Tibial artery (tissue), 4 donors: ENCODE results near the gene TEAD2.
"Not testable (repeated sequence)": the region's sequence is repeated elsewhere in the genome, so short reads cannot be mapped to it uniquely, and the experiment has no call there.

ENCODE experiments used
- DNase-seq, 2 donors: peaks; one replicate each; pipeline ENCODE4 v3.0.0-alpha.2; 2019
- H3K27ac ChIP-seq, 2 donors: fragments of 200-600 bp; sonication (generic) in 1 of 2; 1 replicate in 1 of 2; 2 replicates in 1 of 2; pipeline ENCODE4 v1.5.1; 2018 to 2019; ENCODE audit warnings: mild to moderate bottlenecking in 1 of 2
- H3K27me3 ChIP-seq, 2 donors: fragments of 200-600 bp; sonication (generic) in 1 of 2; one replicate each; pipeline versions ENCODE4 v1.5.1 to v1.6.0; 2016 to 2019
- H3K36me3 ChIP-seq, 3 donors: fragments of 200-600 bp; sonication (generic) in 2 of 3; one replicate each; pipeline ENCODE4 v1.5.1; 2016 to 2019; ENCODE audit warnings: mild to moderate bottlenecking in 2 of 3
- H3K4me1 ChIP-seq, 4 donors: fragments of 200-600 bp; sonication (generic) in 2 of 4; 1 replicate in 3 of 4; 2 replicates in 1 of 4; pipeline ENCODE4 v1.5.1; 2016 to 2019
- H3K4me3 ChIP-seq, 2 donors: fragments of 200-600 bp; sonication (generic) in 1 of 2; 1 replicate in 1 of 2; 2 replicates in 1 of 2; pipeline ENCODE4 v1.5.1; 2018 to 2019; ENCODE audit warnings: mild to moderate bottlenecking in 2 of 2
- H3K9me3 ChIP-seq, 3 donors: fragments of 200-600 bp; sonication (generic) in 1 of 3; one replicate each; pipeline ENCODE4 v1.5.1; 2016 to 2019
- intact Hi-C: fragments of 100-400 bp; cut with DNase I; formaldehyde crosslinking; loops from one replicate; pipeline ENCODE4 v1.15.0; 2023; ENCODE audit warnings: low total_unique reads
- TF ChIP-seq, protein P1 (sequence below), 2 experiments: fragments of 200-600 bp in 1 of 2; fragments of 450-650 bp in 1 of 2; IDR thresholded peaks; one replicate each; pipeline ENCODE4 v1.5.1; 2017 to 2019; ENCODE audit warnings: antibody characterized with exemption in 2 of 2, mild to moderate bottlenecking in 1 of 2, moderate library complexity in 1 of 2

The TEAD2 gene

DNA sequence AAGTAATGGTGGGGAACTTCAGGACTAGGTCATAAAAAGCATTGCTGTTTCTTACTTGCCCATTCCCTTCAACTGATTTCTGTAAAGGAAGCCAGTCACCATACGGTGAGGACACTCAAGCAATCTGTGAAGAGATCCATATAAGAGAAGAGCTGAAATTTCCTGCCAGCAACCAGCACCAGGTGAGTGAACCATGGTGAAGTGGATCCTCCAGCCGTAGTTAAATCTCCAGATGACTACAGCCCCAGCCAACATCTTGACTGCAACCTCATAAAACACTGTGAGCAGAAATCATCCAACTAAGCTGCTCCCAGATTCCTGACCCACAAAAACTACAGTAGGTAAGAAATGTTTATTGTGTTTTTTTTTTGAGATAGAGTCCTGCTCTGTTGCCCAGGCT is 33.5 kb downstream of the TEAD2 start:
- no peak for DNase-seq
- H3K9me3 ChIP-seq, result no peaks in the 10 kb centered on the region

DNA sequence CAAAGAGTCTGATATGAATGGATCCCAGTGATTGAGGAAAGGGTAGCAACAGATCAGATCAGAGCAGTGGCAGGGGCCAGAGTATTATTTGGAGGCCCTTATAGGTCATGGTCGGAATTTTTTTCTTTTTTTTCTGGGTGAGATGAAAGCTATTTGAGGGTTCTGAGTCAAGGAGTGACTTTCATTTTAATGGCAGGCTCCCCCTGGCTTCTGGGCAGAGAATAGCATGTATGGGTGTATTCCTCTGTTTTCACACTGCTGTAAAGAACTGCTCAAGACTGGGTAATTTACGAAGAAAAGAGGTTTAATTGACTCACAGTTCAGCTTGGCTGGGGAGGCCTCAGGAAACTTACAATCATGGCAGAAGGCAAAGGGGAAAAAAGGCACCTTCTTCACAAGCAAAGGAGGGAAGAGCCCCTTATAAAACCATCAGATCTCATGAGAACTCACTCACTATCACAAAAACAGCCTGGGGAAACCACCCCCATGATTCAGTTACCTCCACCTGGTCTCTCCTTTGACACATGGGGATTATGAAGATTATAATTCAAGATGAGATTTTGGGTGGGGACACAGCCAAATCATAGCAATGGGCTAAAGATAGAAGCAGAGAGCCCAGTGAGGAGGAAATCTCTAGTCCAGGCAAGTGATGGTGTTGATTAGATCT is 34.2 kb downstream of the TEAD2 start:
- intact Hi-C loops, result no loop called here
- H3K4me1 ChIP-seq, result no peaks in the 10 kb centered on the region
- H3K27ac ChIP-seq, result no peak overlapping the region
- peak in 1 of 2 donors; percentile 43 for DNase-seq
- H3K4me3 ChIP-seq, result no peak overlapping the region
- H3K27me3 ChIP-seq, result no peaks in the 10 kb centered on the region
- H3K36me3 ChIP-seq, result peaks cover 21 to 33% (median 24%) of the 10 kb centered on the region in 3 donors
- TF ChIP-seq, protein P1, sequence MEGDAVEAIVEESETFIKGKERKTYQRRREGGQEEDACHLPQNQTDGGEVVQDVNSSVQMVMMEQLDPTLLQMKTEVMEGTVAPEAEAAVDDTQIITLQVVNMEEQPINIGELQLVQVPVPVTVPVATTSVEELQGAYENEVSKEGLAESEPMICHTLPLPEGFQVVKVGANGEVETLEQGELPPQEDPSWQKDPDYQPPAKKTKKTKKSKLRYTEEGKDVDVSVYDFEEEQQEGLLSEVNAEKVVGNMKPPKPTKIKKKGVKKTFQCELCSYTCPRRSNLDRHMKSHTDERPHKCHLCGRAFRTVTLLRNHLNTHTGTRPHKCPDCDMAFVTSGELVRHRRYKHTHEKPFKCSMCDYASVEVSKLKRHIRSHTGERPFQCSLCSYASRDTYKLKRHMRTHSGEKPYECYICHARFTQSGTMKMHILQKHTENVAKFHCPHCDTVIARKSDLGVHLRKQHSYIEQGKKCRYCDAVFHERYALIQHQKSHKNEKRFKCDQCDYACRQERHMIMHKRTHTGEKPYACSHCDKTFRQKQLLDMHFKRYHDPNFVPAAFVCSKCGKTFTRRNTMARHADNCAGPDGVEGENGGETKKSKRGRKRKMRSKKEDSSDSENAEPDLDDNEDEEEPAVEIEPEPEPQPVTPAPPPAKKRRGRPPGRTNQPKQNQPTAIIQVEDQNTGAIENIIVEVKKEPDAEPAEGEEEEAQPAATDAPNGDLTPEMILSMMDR (IDR thresholded peaks at IDR 0.05), result peak; percentile 32 to 41
- no peaks in the 10 kb centered on the region for H3K9me3 ChIP-seq

More for the DNA sequence above, 33.5 kb downstream of the TEAD2 start:
- no peaks in the 10 kb centered on the region for H3K4me1 ChIP-seq
- H3K4me3 ChIP-seq, result no peak overlapping the region
- intact Hi-C loops, result no loop called here
- no peaks in the 10 kb centered on the region for H3K27me3 ChIP-seq
- no peak overlapping the region for H3K27ac ChIP-seq
- peaks cover 21 to 33% (median 24%) of the 10 kb centered on the region in 3 donors for H3K36me3 ChIP-seq
- TF ChIP-seq, protein P1 (IDR thresholded peaks at IDR 0.05), result no peak

DNA sequence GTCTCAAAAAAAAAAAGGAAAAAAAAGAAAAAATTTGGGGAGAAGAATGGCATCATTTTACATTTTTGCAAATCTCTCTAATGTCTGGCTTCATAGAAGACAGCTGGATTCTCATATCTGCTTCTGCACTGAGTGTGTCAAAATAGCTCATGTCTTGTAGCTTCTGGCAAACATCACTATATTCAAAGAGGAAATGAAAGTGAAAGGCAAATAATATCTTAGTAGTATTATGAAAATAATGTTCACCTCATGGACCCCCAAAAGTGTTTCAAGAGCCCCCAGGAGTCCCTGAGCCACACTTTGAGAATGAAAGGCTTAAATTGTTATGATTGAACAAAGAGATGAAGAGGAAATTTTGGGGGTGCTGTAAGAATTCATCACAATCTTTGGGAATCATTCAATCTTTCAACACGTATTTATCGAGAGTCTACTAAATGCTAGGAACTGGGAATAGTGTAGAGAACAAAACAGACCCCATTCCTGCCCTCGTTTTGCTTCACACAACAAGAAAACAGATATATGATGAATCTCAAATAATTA is 36.0 kb downstream of the TEAD2 start:
- DNase-seq, result no peak
- TF ChIP-seq, protein P1 (IDR thresholded peaks at IDR 0.05), result no peak
- Histone ChIP-seq H3K4me1 (no peaks in the 10 kb centered on the region), H3K4me3 (no peak overlapping the region), H3K9me3 (peaks cover 0 to 6% (median 0%) of the 10 kb centered on the region in 3 donors), H3K27me3 (no peaks in the 10 kb centered on the region), H3K36me3 (peaks cover 17 to 32% (median 29%) of the 10 kb centered on the region in 3 donors), H3K27ac (no peak overlapping the region)
- intact Hi-C loops, result no loop called here

DNA sequence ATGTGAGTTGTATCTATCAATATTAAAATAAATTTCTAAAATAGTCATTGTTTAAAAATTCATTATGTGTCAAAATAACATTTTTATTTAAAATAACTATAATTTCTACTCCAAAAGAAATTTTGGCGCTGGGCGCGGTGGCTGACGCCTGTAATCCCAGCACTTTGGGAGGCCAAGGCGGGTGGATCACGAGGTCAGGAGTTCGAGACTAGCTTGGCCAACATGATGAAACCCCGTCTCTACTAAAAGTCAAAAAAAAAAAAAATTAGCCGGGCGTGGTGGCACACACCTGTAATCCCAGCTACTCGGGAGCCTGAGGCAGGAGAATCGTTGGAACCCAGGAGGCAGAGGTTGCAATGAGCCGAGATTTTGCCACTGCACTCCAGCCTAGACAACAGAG is 36.5 kb downstream of the TEAD2 start:
- intact Hi-C loops, H3K27ac ChIP-seq, H3K4me3 ChIP-seq, DNase-seq, H3K9me3 ChIP-seq, H3K4me1 ChIP-seq, H3K27me3 ChIP-seq: not testable (repeated sequence)
- peaks cover 12 to 29% (median 27%) of the 10 kb centered on the region in 3 donors for H3K36me3 ChIP-seq

DNA sequence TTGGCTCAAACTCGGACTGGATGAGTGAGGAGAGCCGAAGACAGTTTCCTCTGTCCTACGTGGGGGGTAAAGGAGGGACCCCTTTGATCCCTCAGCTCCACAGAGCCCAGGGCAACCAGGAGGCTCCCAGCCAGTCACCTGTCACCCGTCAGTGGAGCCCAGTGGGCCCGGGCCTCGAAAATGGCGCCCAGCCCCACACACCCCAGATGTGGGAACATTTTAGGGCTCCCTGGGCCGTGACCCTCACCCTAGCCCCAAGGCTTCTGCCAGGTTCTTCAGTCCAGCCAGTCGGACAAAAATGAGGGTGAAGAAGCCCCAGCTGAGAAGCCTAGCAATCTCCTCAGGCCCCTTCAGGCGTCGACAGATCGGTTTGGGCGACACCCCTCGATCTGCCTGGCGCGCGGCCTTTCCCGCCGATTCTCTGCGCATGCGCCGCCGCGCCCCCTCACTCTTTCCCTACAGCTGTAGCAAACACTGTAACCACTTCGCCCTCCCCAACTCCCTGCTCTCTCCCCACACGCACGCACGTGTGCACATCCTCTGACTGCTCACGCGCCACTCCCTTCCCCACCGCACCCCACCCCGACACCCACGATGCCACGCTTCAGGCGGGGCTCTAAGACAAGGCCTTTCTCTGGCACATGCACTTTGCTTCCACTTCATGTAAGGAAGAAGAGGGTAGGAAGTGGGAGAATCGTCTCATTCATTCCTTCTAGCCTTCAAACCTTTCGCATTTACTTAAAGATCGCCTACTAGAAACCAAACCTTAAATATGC is 37.2 kb downstream of the TEAD2 start, which contains the start of gene SLC6A16:
SLC6A16 (minus strand) TSS at position 391 of the 776 bp plus-strand sequence. CDS start 13,844 bp downstream, outside the sequence.
- peaks cover 0 to 7% (median 0%) of the 10 kb centered on the region in 3 donors for H3K9me3 ChIP-seq
- intact Hi-C loops, result no loop called here
- H3K27ac ChIP-seq, result no peak within 1 kb of the TSS
- no peak for DNase-seq
- no peaks in the 10 kb centered on the region for H3K4me1 ChIP-seq
- peaks cover 7 to 25% (median 20%) of the 10 kb centered on the region in 3 donors for H3K36me3 ChIP-seq
- no peak within 1 kb of the TSS for H3K4me3 ChIP-seq
- no peaks in the 10 kb centered on the region for H3K27me3 ChIP-seq
- TF ChIP-seq, protein P1 (IDR thresholded peaks at IDR 0.05), result no peak

DNA sequence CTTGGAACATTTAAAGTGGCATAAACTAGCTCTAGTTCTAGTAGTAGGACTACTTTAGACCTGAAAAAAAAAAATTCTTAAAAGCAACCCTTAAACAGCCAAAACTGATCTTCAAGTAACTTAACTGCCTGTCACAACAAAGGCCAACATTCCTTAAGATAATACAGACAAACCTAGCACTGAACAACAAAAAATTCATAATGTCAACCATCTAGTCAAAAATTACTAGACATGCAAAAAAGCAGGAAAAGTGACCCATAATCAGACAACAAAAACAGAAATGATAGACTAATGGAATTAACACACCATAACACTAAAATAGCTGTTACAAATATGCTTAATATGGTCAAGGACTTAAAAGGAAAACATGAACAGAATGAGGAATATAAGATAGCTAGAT is 43.9 kb downstream of the TEAD2 start:
- H3K36me3 ChIP-seq, result peaks cover 3 to 34% (median 4%) of the 10 kb centered on the region in 3 donors
- TF ChIP-seq, protein P1 (IDR thresholded peaks at IDR 0.05), result no peak
- no peak overlapping the region for H3K4me3 ChIP-seq
- DNase-seq, result no peak
- peaks cover 0 to 19% (median 10%) of the 10 kb centered on the region in 3 donors for H3K9me3 ChIP-seq
- H3K27ac ChIP-seq, result no peak overlapping the region
- no peaks in the 10 kb centered on the region for H3K27me3 ChIP-seq
- no peaks in the 10 kb centered on the region for H3K4me1 ChIP-seq
- intact Hi-C loops, result no loop called here
